SJSA1 (cell line): ENCODE data around the gene NEK7. TPM values are rescaled to one million over a fixed set of nuclear protein-coding genes. Genes with fewer than 3 reads are reported as not detected.
A peak's percentile ranks its signal among the peaks of the same experiment; 100 is the strongest.

Experiments used
- DNase-seq, 2 experiments: peaks; one replicate each; pipeline ENCODE4 v3.0.0-alpha.2; 2015 to 2020; ENCODE audit warnings: low spot score in 2 of 2, low read depth in 1 of 2
- H3K27ac ChIP-seq: fragments of 250-450 bp; sonication (Bioruptor Pico); 2 replicates; pipeline ENCODE4 v1.5.1; 2020; ENCODE audit warnings: mild to moderate bottlenecking, moderate library complexity
- H3K27me3 ChIP-seq: fragments of 250-450 bp; sonication (Bioruptor Pico); replicated peaks from 2 replicates; pipeline ENCODE4 v1.5.1; 2020; ENCODE audit warnings: mild to moderate bottlenecking, moderate library complexity
- H3K36me3 ChIP-seq: fragments of 250-450 bp; sonication (Bioruptor Pico); 2 replicates; pipeline ENCODE4 v1.5.1; 2020; ENCODE audit warnings: mild to moderate bottlenecking
- H3K4me1 ChIP-seq: fragments of 250-450 bp; sonication (Bioruptor Pico); replicated peaks from 2 replicates; pipeline ENCODE4 v1.6.1; 2021; ENCODE audit warnings: mild to moderate bottlenecking
- H3K4me3 ChIP-seq: fragments of 250-450 bp; sonication (Bioruptor Pico); 2 replicates; pipeline ENCODE4 v1.5.1; 2020; ENCODE audit warnings: mild to moderate bottlenecking
- H3K9me3 ChIP-seq: fragments of 250-450 bp; sonication (Bioruptor Pico); replicated peaks from 2 replicates; pipeline ENCODE4 v1.5.1; 2020; ENCODE audit warnings: mild to moderate bottlenecking
- total RNA-seq: library from RNA; depleted of rRNA; stranded (reverse); fragments of >200 nt; shearing (Covaris generic); gene quantifications from 2 replicates; pipeline ENCODE4 v1.2.3, GENCODE V29; 2014

NEK7 gene
- total RNA-seq, 1 experiment from 2014 or later: 136 TPM

GRCh38 chr1:198168227-198168626 is 11.4 kb downstream of the NEK7 start:
- Histone ChIP-seq H3K4me1 (peaks cover 51% of the 10 kb centered on the region), H3K27me3 (no peaks in the 10 kb centered on the region), H3K4me3 (no peak overlapping the region), H3K36me3 (no peaks in the 10 kb centered on the region; the same call in 1 of the 2 replicates), H3K27ac (peak overlapping the region; percentile 64), H3K9me3 (no peaks in the 10 kb centered on the region)
- peak; percentile 79 to 94 for DNase-seq

GRCh38 chr1:198169672-198170071 is 12.9 kb downstream of the NEK7 start:
- no peak for DNase-seq
- peaks cover 61% of the 10 kb centered on the region for H3K4me1 ChIP-seq

GRCh38 chr1:198171667-198172540 is 15.1 kb downstream of the NEK7 start:
- no peaks in the 10 kb centered on the region for H3K27me3 ChIP-seq
- H3K4me1 ChIP-seq: peaks cover 63% of the 10 kb centered on the region
- no peaks in the 10 kb centered on the region for H3K9me3 ChIP-seq
- no peak for DNase-seq
- H3K36me3 ChIP-seq: no peaks in the 10 kb centered on the region; the same call in 1 of the 2 replicates
- H3K4me3 ChIP-seq: no peak overlapping the region
- no peak overlapping the region for H3K27ac ChIP-seq

More at GRCh38 chr1:198169672-198170071, 12.9 kb downstream of the NEK7 start:
- H3K9me3 ChIP-seq: no peaks in the 10 kb centered on the region
- H3K27ac ChIP-seq: no peak overlapping the region; the same call in 1 of the 2 replicates
- no peak overlapping the region for H3K4me3 ChIP-seq
- no peaks in the 10 kb centered on the region for H3K27me3 ChIP-seq
- H3K36me3 ChIP-seq: no peaks in the 10 kb centered on the region; the same call in 1 of the 2 replicates

GRCh38 chr1:198173832-198174231 is 17.0 kb downstream of the NEK7 start:
- H3K36me3 ChIP-seq: no peaks in the 10 kb centered on the region
- peaks cover 46% of the 10 kb centered on the region for H3K4me1 ChIP-seq
- no peak overlapping the region for H3K27ac ChIP-seq
- DNase-seq: no peak
- H3K27me3 ChIP-seq: no peaks in the 10 kb centered on the region
- no peak overlapping the region for H3K4me3 ChIP-seq
- no peaks in the 10 kb centered on the region for H3K9me3 ChIP-seq

GRCh38 chr1:198174297-198174696 is 17.5 kb downstream of the NEK7 start:
- peak in 1 of 2 experiments; percentile 28 for DNase-seq
- H3K4me1 ChIP-seq: peaks cover 44% of the 10 kb centered on the region
- H3K36me3 ChIP-seq: no peaks in the 10 kb centered on the region
- no peaks in the 10 kb centered on the region for H3K27me3 ChIP-seq
- H3K4me3 ChIP-seq: no peak overlapping the region
- H3K27ac ChIP-seq: no peak overlapping the region
- no peaks in the 10 kb centered on the region for H3K9me3 ChIP-seq

GRCh38 chr1:198175423-198176170 is 18.8 kb downstream of the NEK7 start:
- Histone ChIP-seq H3K27ac (peak overlapping the region; percentile 32), H3K27me3 (no peaks in the 10 kb centered on the region)
- DNase-seq: peak in 1 of 2 experiments; percentile 54

GRCh38 chr1:198176179-198176578 is 19.4 kb downstream of the NEK7 start:
- Histone ChIP-seq H3K9me3 (no peaks in the 10 kb centered on the region), H3K4me3 (no peak overlapping the region), H3K4me1 (peaks cover 40% of the 10 kb centered on the region), H3K27ac (no peak overlapping the region), H3K36me3 (no peaks in the 10 kb centered on the region), H3K27me3 (no peaks in the 10 kb centered on the region)
- no peak for DNase-seq

More at GRCh38 chr1:198175423-198176170, 18.8 kb downstream of the NEK7 start:
- Histone ChIP-seq H3K36me3 (no peaks in the 10 kb centered on the region), H3K4me3 (no peak overlapping the region), H3K4me1 (peaks cover 40% of the 10 kb centered on the region), H3K9me3 (no peaks in the 10 kb centered on the region)

- Histone ChIP-seq H3K27me3 (no peaks in the 10 kb centered on the region), H3K4me3 (no peak overlapping the region), H3K36me3 (no peaks in the 10 kb centered on the region), H3K4me1 (peaks cover 34% of the 10 kb centered on the region), H3K9me3 (no peaks in the 10 kb centered on the region), H3K27ac (no peak overlapping the region)
- no peak for DNase-seq
Observed at GRCh38 chr1:198177546-198177945, 20.7 kb downstream of the NEK7 start.

GRCh38 chr1:198178615-198179014 is 21.8 kb downstream of the NEK7 start:
- Histone ChIP-seq H3K4me1 (peaks cover 34% of the 10 kb centered on the region), H3K4me3 (no peak overlapping the region), H3K27ac (no peak overlapping the region), H3K9me3 (no peaks in the 10 kb centered on the region), H3K36me3 (no peaks in the 10 kb centered on the region), H3K27me3 (no peaks in the 10 kb centered on the region)
- DNase-seq: no peak

GRCh38 chr1:198179556-198179981 is 22.8 kb downstream of the NEK7 start:
- H3K9me3 ChIP-seq: no peaks in the 10 kb centered on the region
- peak overlapping the region; percentile 31 for H3K27ac ChIP-seq
- no peaks in the 10 kb centered on the region for H3K27me3 ChIP-seq
- peaks cover 25% of the 10 kb centered on the region for H3K4me1 ChIP-seq
- DNase-seq: peak in 1 of 2 experiments; percentile 51
- no peaks in the 10 kb centered on the region for H3K36me3 ChIP-seq
- H3K4me3 ChIP-seq: no peak overlapping the region

- no peak overlapping the region for H3K4me3 ChIP-seq
- peaks cover 9% of the 10 kb centered on the region for H3K4me1 ChIP-seq
- no peak overlapping the region for H3K27ac ChIP-seq
- no peak for DNase-seq
- no peaks in the 10 kb centered on the region for H3K36me3 ChIP-seq
- no peaks in the 10 kb centered on the region for H3K27me3 ChIP-seq
- no peaks in the 10 kb centered on the region for H3K9me3 ChIP-seq
Observed at GRCh38 chr1:198183605-198184004, 26.8 kb downstream of the NEK7 start.

- no peak for DNase-seq
Observed at GRCh38 chr1:198184516-198184915, 27.7 kb downstream of the NEK7 start.

GRCh38 chr1:198185146-198185545 is 28.3 kb downstream of the NEK7 start:
- Histone ChIP-seq H3K9me3 (no peaks in the 10 kb centered on the region), H3K27me3 (no peaks in the 10 kb centered on the region), H3K27ac (no peak overlapping the region), H3K4me1 (no peaks in the 10 kb centered on the region; the same call in 1 of the 2 replicates), H3K36me3 (no peaks in the 10 kb centered on the region), H3K4me3 (no peak overlapping the region)
- DNase-seq: no peak

More at GRCh38 chr1:198184516-198184915, 27.7 kb downstream of the NEK7 start:
- Histone ChIP-seq H3K9me3 (no peaks in the 10 kb centered on the region), H3K4me1 (peaks cover 4% of the 10 kb centered on the region), H3K36me3 (no peaks in the 10 kb centered on the region), H3K27me3 (no peaks in the 10 kb centered on the region), H3K4me3 (no peak overlapping the region), H3K27ac (no peak overlapping the region)

- Histone ChIP-seq H3K4me1 (no peaks in the 10 kb centered on the region), H3K36me3 (no peaks in the 10 kb centered on the region), H3K27ac (no peak overlapping the region)
Observed at GRCh38 chr1:198185759-198186158, 29.0 kb downstream of the NEK7 start.

More at GRCh38 chr1:198185759-198186158, 29.0 kb downstream of the NEK7 start:
- no peak overlapping the region for H3K4me3 ChIP-seq
- no peaks in the 10 kb centered on the region for H3K27me3 ChIP-seq
- no peaks in the 10 kb centered on the region for H3K9me3 ChIP-seq
- DNase-seq: no peak
